Stomach (tissue), 9 donors: ENCODE measurements around the gene KATNIP. TPM values are rescaled to one million over a fixed set of nuclear protein-coding genes. Genes with fewer than 3 reads are reported as not detected.

Experiments used
- DNase-seq, 2 donors: peaks; one replicate each; pipeline versions ENCODE4 v3.0.0 to v3.0.0-alpha.2; 2013 to 2019
- H3K27ac ChIP-seq, 5 donors: fragments of 200-600 bp in 4 of 5; sonication (generic) in 4 of 5; one replicate each; pipeline ENCODE4 v1.5.1; 2013 to 2019; ENCODE audit warnings: mild to moderate bottlenecking in 1 of 5, moderate library complexity in 1 of 5
- H3K27me3 ChIP-seq, 3 donors: fragments of 200-600 bp; sonication (generic); one replicate each; pipeline ENCODE4 v1.5.1; 2017 to 2019; ENCODE audit warnings: mixed run types in 1 of 3
- H3K36me3 ChIP-seq, 4 donors: fragments of 200-600 bp; sonication (generic); 1 replicate in 3 of 4; 2 replicates in 1 of 4; pipeline ENCODE4 v1.5.1; 2016 to 2019
- H3K4me1 ChIP-seq, 4 donors: fragments of 200-600 bp; sonication (generic); one replicate each; pipeline ENCODE4 v1.5.1; 2016 to 2019
- H3K4me3 ChIP-seq, 4 donors: fragments of 200-600 bp; sonication (generic) in 3 of 4; one replicate each; pipeline ENCODE4 v1.5.1; 2016 to 2019; ENCODE audit warnings: mild to moderate bottlenecking in 1 of 4
- H3K9me3 ChIP-seq, 4 donors: fragments of 200-600 bp; sonication (generic); one replicate each; pipeline ENCODE4 v1.5.1; 2016 to 2019
- EP300 ChIP-seq: sonication (generic); formaldehyde crosslinking; IDR thresholded peaks from one replicate; pipeline ENCODE4 v1.6.1; 2017; ENCODE audit warnings: antibody characterized with exemption
- POLR2A ChIP-seq, 4 donors: fragments of 450-650 bp; IDR thresholded peaks; one replicate each; pipeline ENCODE4 v1.6.1; 2016; ENCODE audit warnings: antibody characterized with exemption in 4 of 4, control low read depth in 2 of 4, mild to moderate bottlenecking in 1 of 4, moderate library complexity in 1 of 4
- POLR2AphosphoS5 ChIP-seq, 3 donors: sonication (generic); formaldehyde crosslinking; IDR thresholded peaks; one replicate each; pipeline ENCODE4 v1.6.1; 2016; ENCODE audit warnings: antibody characterized with exemption in 3 of 3
- WGBS, 5 donors: extraction: QIAGEN DNeasy Blood & Tissue Kit in 3 of 5; methylation state at CpG; one replicate each; pipeline versions ENCODE4 v1.1.5 to v1.1.7; 2013 to 2018; 5-methylcytosine and 5-hydroxymethylcytosine counted together
- intact Hi-C: fragments of 100-400 bp; cut with DNase I; formaldehyde crosslinking; loops from one replicate; pipeline ENCODE4 v1.15.1; 2023; ENCODE audit warnings: low total_unique reads
- polyA plus RNA-seq, 3 donors: library from polyadenylated mRNA; stranded (reverse); fragments of 200-250 nt; gene quantifications; one replicate each; pipeline ENCODE4 v1.2.3, GENCODE V29; 2013
- total RNA-seq, 5 donors: library from RNA; depleted of rRNA; stranded (reverse); fragments of >200 nt; gene quantifications; one replicate each; pipeline versions ENCODE4 v1.1.0 to v1.2.3, GENCODE V29; 2014 to 2016
- TF ChIP-seq, protein P1 (sequence below), 7 experiments: fragments of 450-650 bp in 4 of 7; fragments of 200-600 bp in 3 of 7; sonication (generic) in 3 of 7; IDR thresholded peaks; one replicate each; pipeline ENCODE4 v1.5.1; 2016 to 2019; ENCODE audit warnings: antibody characterized with exemption in 7 of 7, control low read depth in 2 of 7, mild to moderate bottlenecking in 1 of 7
- donor health status: healthy with polysubstance abuse.
- donor health status: Bipolar disorder and iron deficiency.
- donor health status: healthy.

Gene KATNIP
- total and polyA plus RNA-seq, 8 donors = 2.6 to 52.7 (median 34.4) TPM

DNA sequence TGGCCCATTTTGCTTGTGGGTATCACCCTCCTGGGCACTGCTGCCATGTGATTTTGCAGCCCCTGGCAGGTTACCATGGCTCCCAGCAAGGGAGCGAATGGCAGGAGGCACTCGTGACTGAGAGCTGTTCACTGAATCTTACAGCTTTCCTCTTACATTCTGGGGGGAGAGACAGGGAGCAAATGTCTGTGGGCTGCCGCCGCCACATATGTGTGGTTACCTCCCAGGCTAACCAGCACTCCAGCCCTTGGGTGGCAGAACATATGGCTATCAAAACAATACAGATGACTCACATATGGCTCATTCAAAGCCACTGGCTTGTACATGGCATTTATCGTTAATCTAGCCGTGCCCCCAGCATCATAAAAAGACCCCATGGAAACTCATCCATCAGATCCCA is 20.0 kb upstream of the KATNIP start:
- Histone ChIP-seq H3K4me3 (no peak overlapping the region), H3K27me3 (no peaks in the 10 kb centered on the region), H3K4me1 (no peaks in the 10 kb centered on the region), H3K9me3 (peaks cover 0 to 5% (median 0%) of the 10 kb centered on the region in 4 donors), H3K36me3 (peaks cover 79 to 100% (median 100%) of the 10 kb centered on the region in 4 donors), H3K27ac (no peak overlapping the region)
- TF ChIP-seq POLR2A (IDR thresholded peaks at IDR 0.05) (no peak), POLR2AphosphoS5 (IDR thresholded peaks at IDR 0.05) (no peak), EP300 (no peak)
- TF ChIP-seq, protein P1, sequence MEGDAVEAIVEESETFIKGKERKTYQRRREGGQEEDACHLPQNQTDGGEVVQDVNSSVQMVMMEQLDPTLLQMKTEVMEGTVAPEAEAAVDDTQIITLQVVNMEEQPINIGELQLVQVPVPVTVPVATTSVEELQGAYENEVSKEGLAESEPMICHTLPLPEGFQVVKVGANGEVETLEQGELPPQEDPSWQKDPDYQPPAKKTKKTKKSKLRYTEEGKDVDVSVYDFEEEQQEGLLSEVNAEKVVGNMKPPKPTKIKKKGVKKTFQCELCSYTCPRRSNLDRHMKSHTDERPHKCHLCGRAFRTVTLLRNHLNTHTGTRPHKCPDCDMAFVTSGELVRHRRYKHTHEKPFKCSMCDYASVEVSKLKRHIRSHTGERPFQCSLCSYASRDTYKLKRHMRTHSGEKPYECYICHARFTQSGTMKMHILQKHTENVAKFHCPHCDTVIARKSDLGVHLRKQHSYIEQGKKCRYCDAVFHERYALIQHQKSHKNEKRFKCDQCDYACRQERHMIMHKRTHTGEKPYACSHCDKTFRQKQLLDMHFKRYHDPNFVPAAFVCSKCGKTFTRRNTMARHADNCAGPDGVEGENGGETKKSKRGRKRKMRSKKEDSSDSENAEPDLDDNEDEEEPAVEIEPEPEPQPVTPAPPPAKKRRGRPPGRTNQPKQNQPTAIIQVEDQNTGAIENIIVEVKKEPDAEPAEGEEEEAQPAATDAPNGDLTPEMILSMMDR (IDR thresholded peaks at IDR 0.05) = no peak
- intact Hi-C loops = no loop called here
- DNase-seq = no peak
- 85 to 95% (median 93%) methylated on average over 6 of the region's 6 CpGs for WGBS, 5 donors

DNA sequence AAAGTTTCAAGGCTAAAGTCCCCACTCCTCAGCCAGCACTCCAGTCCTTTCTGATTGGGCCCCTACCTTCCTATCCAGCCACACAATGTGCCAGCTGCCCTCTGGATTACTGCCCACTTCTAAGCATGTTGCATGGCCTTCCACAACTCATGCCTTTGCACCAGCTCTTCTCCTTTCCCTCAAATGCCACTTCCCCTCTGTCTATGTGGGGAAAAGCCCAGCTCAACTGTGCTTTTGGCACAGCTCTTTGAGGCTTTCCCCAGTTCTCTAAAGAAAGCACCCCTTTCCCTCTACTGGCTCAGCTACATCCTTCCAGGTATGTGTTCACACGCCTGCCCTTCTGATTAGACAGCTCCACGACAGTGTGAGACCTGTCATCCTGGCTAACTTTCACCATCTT is 18.8 kb upstream of the KATNIP start:
- no peaks in the 10 kb centered on the region for H3K4me1 ChIP-seq
- H3K4me3 ChIP-seq = no peak overlapping the region
- H3K36me3 ChIP-seq = peaks cover 78 to 100% (median 100%) of the 10 kb centered on the region in 4 donors
- TF ChIP-seq EP300 (no peak), POLR2A (IDR thresholded peaks at IDR 0.05) (no peak), POLR2AphosphoS5 (IDR thresholded peaks at IDR 0.05) (no peak)
- TF ChIP-seq, protein P1 (IDR thresholded peaks at IDR 0.05) = no peak
- no peaks in the 10 kb centered on the region for H3K27me3 ChIP-seq
- WGBS, 5 donors = 77 to 90% (median 87%) methylated on average over 2 of the region's 2 CpGs
- H3K27ac ChIP-seq = no peak overlapping the region
- intact Hi-C loops = no loop called here
- DNase-seq = no peak
- H3K9me3 ChIP-seq = no peaks in the 10 kb centered on the region

DNA sequence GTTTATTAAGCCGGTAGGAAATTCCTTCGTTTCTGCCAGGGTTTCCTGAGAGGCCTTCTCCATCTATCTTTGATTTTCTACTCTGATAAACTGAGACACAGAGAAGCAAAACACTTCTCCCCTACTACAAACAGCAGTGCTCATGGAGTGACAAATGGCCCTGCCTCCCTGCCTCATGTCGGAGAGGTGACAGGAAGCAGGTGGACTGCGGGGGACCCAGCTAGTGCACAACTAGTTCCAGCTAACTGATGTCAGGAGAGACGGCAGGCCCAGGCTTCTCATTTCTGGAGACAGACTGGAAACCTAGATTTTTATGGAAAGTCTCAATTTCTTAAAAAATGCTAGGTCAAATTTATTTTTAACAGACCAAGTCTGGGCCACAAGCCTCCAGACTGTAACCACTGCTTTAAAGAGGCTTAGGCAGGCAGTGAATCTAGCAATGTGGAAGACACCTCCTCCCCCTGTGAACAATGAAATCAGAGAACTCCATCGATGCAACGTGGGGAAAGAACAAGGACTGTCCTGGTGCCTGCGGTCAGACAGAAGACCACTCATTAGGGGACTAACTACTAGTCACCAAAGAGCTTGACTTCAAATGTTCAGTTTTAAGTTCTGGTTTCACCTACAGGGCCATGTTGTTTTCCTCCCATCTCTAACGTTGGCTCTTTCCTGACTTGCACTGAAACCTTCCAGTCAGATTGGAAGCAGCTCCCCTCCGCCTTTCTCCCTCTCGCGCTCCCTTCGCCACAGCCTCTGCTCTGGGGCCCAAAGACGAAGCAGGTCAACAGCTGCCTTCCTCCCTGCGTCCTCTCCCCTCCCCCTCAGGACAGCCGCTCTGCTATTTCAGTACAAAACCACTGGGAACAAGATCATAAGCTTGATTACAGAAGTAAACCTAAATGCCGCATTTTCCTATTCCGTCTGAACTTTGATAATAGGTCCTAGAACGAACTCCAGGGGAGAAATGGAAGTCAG is 17.8 kb upstream of the KATNIP start:
- Histone ChIP-seq H3K27ac (no peak overlapping the region), H3K4me3 (no peak overlapping the region), H3K4me1 (no peaks in the 10 kb centered on the region), H3K36me3 (peaks cover 78 to 100% (median 100%) of the 10 kb centered on the region in 4 donors), H3K27me3 (no peaks in the 10 kb centered on the region), H3K9me3 (no peaks in the 10 kb centered on the region)
- TF ChIP-seq POLR2AphosphoS5 (IDR thresholded peaks at IDR 0.05) = no peak
- TF ChIP-seq POLR2A (IDR thresholded peaks at IDR 0.05) = no peak
- TF ChIP-seq, protein P1 (IDR thresholded peaks at IDR 0.05) = no peak
- TF ChIP-seq EP300 = no peak
- no peak for DNase-seq
- intact Hi-C loops = no loop called here
- 59 to 74% (median 73%) methylated on average over 19 of the region's 19 CpGs for WGBS, 5 donors

DNA sequence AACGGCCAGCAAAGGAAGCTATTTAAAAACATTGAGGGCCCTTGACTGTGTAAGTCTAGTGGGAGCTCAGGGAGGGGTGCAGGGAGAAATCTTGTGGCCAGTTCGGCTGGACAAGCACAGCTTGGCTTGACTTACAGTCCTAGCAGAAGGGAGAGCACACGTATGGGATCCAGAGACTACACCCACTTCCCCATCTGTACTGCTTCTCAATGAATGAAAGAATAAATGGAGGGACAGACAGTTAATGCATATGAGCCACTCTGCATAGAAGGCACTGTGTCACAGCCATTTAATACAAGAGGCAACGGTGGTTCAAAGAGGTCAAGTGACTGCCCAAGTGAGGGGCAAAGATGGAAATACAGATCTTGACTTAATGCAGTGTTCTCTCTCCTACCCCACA is 15.7 kb upstream of the KATNIP start:
- TF ChIP-seq POLR2AphosphoS5 (IDR thresholded peaks at IDR 0.05) (no peak), EP300 (no peak), POLR2A (IDR thresholded peaks at IDR 0.05) (no peak)
- TF ChIP-seq, protein P1 (IDR thresholded peaks at IDR 0.05) = no peak
- Histone ChIP-seq H3K27ac (no peak overlapping the region), H3K36me3 (peaks cover 71 to 100% (median 99%) of the 10 kb centered on the region in 4 donors), H3K9me3 (no peaks in the 10 kb centered on the region), H3K4me1 (no peaks in the 10 kb centered on the region), H3K27me3 (no peaks in the 10 kb centered on the region), H3K4me3 (no peak overlapping the region)
- intact Hi-C loops = no loop called here
- WGBS, 5 donors = 90 to 96% (median 93%) methylated on average over 4 of the region's 4 CpGs
- no peak for DNase-seq
